Lower leg skin (tissue), 3 donors: ENCODE measurements around the gene BMP6.

ENCODE experiments used
- CTCF ChIP-seq, 3 donors: fragments of 450-650 bp; IDR thresholded peaks; one replicate each; pipeline ENCODE4 v1.5.1; 2016; ENCODE audit warnings: antibody characterized with exemption in 3 of 3, mild to moderate bottlenecking in 3 of 3, moderate library complexity in 2 of 3
- POLR2A ChIP-seq, 2 donors: fragments of 450-650 bp; IDR thresholded peaks; one replicate each; pipeline ENCODE4 v1.6.1; 2016 to 2017; ENCODE audit warnings: antibody characterized with exemption in 2 of 2, mild to moderate bottlenecking in 1 of 2, moderate library complexity in 1 of 2

GRCh38 chr6:7806711-7807110 is 80.8 kb downstream of the BMP6 start:
- TF ChIP-seq CTCF (IDR thresholded peaks at IDR 0.05) (no peak), POLR2A (IDR thresholded peaks at IDR 0.05) (no peak)
